ENCODE results near the gene ROBO3. TPM values are rescaled to one million over a fixed set of nuclear protein-coding genes. Genes with fewer than 3 reads are reported as not detected.

Gene ROBO3
- total RNA-seq, 1 donor from 2014 or later: 18.9 TPM

GRCh38 chr11:124829986-124830385, 35.2 kb upstream of the ROBO3 start:
- no peak for DNase-seq (ENCODE audit: extremely low spot score in 2 of 2)
- no peak overlapping the region for H3K4me3 ChIP-seq
- no peaks in the 10 kb centered on the region for H3K27me3 ChIP-seq
- no peak overlapping the region for H3K27ac ChIP-seq
- H3K36me3 ChIP-seq: no peaks in the 10 kb centered on the region
- TF ChIP-seq POLR2A (IDR thresholded peaks at IDR 0.05) (no peak), CTCF (IDR thresholded peaks at IDR 0.05) (no peak), POLR2AphosphoS5 (IDR thresholded peaks at IDR 0.05; ENCODE audit: insufficient read depth in 1 of 2, low read depth in 1 of 2) (no peak)
- H3K9me3 ChIP-seq: no peaks in the 10 kb centered on the region
- H3K4me1 ChIP-seq: no peaks in the 10 kb centered on the region
- intact Hi-C loops (cut with DNase I): no loop called here

- intact Hi-C loops (cut with DNase I): no loop called here
- Histone ChIP-seq H3K4me1 (no peaks in the 10 kb centered on the region), H3K4me3 (no peak overlapping the region), H3K27me3 (no peaks in the 10 kb centered on the region), H3K27ac (no peak overlapping the region), H3K36me3 (no peaks in the 10 kb centered on the region), H3K9me3 (no peaks in the 10 kb centered on the region)
- TF ChIP-seq POLR2AphosphoS5 (IDR thresholded peaks at IDR 0.05; ENCODE audit: insufficient read depth in 1 of 2, low read depth in 1 of 2) (no peak), CTCF (IDR thresholded peaks at IDR 0.05) (no peak), POLR2A (IDR thresholded peaks at IDR 0.05) (no peak)
- DNase-seq (ENCODE audit: extremely low spot score in 2 of 2): no peak
These were observed 34.5 kb upstream of the ROBO3 start for GRCh38 chr11:124830749-124831148.

GRCh38 chr11:124831897-124832296, 33.3 kb upstream of the ROBO3 start:
- no peak for DNase-seq (ENCODE audit: extremely low spot score in 2 of 2)
- Histone ChIP-seq H3K36me3 (no peaks in the 10 kb centered on the region), H3K27ac (no peak overlapping the region), H3K27me3 (no peaks in the 10 kb centered on the region), H3K4me3 (no peak overlapping the region), H3K4me1 (no peaks in the 10 kb centered on the region), H3K9me3 (no peaks in the 10 kb centered on the region)
- TF ChIP-seq POLR2A (IDR thresholded peaks at IDR 0.05): no peak
- no peak for TF ChIP-seq CTCF (IDR thresholded peaks at IDR 0.05)
- TF ChIP-seq POLR2AphosphoS5 (IDR thresholded peaks at IDR 0.05; ENCODE audit: insufficient read depth in 1 of 2, low read depth in 1 of 2): no peak
- intact Hi-C loops (cut with DNase I): no loop called here

GRCh38 chr11:124832571-124832970, 32.7 kb upstream of the ROBO3 start:
- Histone ChIP-seq H3K36me3 (no peaks in the 10 kb centered on the region), H3K9me3 (no peaks in the 10 kb centered on the region), H3K27me3 (no peaks in the 10 kb centered on the region), H3K4me1 (no peaks in the 10 kb centered on the region), H3K27ac (no peak overlapping the region), H3K4me3 (no peak overlapping the region)
- no peak for TF ChIP-seq POLR2AphosphoS5 (IDR thresholded peaks at IDR 0.05; ENCODE audit: insufficient read depth in 1 of 2, low read depth in 1 of 2)
- no peak for TF ChIP-seq POLR2A (IDR thresholded peaks at IDR 0.05)
- no peak for TF ChIP-seq CTCF (IDR thresholded peaks at IDR 0.05)
- DNase-seq (ENCODE audit: extremely low spot score in 2 of 2): no peak
- intact Hi-C loops (cut with DNase I): no loop called here

GRCh38 chr11:124834526-124835180, 30.6 kb upstream of the ROBO3 start:
- Histone ChIP-seq H3K9me3 (no peaks in the 10 kb centered on the region), H3K36me3 (no peaks in the 10 kb centered on the region), H3K27me3 (peaks cover 8% of the 10 kb centered on the region), H3K4me3 (no peak overlapping the region), H3K27ac (no peak overlapping the region), H3K4me1 (peaks cover 9% of the 10 kb centered on the region)
- TF ChIP-seq POLR2A (IDR thresholded peaks at IDR 0.05) (no peak), CTCF (IDR thresholded peaks at IDR 0.05) (no peak), POLR2AphosphoS5 (IDR thresholded peaks at IDR 0.05; ENCODE audit: insufficient read depth in 1 of 2, low read depth in 1 of 2) (no peak)
- no peak for DNase-seq (ENCODE audit: extremely low spot score in 2 of 2)
- intact Hi-C loops (cut with DNase I): loop anchor here (5.0 kb wide), 2 partner anchors 77 to 162 kb away; partner anchors contain the start of genes SIAE and SPA17

All from vagina (tissue), 2 donors.